ENCODE measurements around the gene ACP4. TPM values are rescaled to one million over a fixed set of nuclear protein-coding genes. Genes with fewer than 3 reads are reported as not detected.
A peak's percentile ranks its signal among the peaks of the same experiment; 100 is the strongest.

Gene ACP4
- polyA plus RNA-seq, 1 donor = 0.23 TPM

DNA sequence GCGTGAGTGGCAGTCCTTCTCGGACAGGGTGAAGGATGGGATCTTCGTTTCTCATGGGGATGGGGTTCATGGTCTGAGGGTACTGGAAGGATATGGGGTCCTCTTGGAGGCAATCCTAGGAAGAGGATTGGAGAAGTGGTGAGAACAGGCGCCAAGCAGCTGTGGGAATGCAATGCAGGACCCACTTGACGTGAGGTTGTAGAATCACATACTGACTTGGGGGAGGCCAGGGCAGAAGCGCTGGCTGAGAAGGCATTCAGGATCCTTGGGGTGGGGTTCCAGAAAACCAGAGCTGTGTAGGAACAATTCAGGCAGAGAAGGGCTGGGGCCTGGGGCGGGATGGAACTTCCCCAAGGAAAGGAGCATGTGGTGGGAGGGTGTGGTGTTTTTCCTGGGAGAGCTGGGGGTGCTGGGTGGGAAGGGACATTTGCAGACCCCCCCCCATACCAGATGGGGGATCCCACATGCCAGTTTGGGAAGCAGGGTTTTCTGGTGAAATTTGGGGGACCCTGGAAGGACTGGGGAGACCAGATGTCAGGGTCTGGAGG, 32.5 kb downstream of the ACP4 start:
- no peak for DNase-seq

DNA sequence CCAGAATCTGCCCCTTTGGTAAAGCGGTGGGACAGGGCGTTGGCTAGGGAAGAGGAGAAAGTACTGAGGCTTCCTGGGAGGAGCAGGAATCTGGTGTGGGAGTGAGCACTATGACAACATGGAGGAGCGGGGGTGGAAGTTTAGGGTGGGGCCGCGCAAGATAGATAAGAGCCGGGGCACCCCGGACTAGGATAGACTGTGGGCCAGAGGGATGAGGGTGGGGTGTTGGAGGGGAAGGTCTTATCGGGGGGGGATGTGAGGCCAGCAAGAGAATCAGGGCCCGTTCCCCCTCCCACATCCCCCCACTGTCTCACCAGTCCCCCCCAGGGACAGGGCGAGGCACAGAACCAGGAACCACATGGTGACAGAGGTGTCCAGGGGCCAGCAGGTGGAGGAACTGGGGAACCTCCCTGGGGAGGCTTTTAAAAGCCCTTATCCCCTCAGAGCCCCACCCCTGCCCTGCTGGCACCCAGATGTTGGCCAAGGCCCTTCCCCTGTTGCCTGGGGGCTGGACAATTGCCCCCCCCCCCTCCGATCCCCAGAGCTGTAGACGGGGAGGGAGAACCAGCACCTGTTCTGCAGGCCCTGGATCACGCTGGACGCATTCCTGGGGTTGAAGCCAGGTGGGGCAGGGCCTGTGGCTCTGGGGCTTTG, 33.3 kb downstream of the ACP4 start, which contains the start of gene KLK1:
Gene KLK1 (minus strand): TSS at position 399 of the 654 bp plus-strand sequence. CDS start 39 bp downstream, at position 360.
- DNase-seq = no peak

DNA sequence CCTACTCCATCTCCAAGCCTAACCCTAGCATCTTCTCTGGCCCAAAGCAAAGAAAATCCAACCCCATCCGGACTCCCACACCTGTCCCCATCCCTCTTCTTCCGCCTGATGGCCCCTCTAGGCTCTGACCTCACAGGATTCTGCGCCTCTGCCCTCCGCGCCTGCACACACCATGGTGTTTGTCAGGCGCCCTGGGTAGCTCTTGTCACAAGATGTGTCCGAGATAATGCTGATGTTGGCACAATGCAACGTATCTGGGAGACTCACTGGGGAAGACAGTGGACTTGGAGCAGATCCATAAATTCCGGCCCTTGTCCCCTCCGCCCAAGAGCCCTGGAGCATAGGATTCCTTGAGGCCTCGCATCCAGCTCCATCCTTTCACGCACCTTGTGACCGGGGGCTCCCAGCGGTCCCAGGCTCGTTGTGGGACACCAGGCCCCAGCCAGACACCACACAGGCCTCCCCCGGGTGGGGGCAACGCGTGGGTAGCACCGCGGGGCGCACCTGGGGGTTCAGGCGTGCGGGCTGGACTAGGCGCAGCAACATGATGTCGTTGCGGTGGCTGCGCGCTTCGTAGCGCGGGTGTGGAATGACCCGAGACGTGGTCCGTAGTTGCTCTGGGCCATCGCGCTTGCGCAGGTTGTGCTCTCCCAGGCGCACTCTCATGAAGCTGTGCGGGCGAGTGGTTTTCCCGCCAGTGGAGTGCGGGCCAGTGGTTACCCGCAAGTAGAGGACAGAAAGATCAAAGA, 36.5 kb downstream of the ACP4 start:
- DNase-seq = no peak

DNA sequence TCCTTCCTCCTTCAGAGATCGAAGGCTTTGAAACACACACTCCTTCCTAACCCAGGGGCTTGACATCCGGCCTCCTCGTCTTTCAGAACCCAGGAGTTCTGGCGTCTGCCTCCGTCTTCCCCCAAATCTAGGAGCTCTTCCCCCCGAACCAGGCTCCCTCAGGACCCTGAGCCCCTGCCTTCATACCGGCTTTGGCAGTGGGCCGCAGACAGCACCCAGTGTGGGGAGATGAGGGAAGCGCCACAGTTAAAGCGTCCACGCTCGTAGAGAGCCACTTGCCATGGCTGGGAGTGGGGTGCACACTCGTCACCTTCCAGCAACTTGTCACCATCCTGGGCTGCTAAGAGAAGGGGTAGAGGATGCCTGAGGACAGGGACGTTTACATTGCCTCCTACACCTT, 37.3 kb downstream of the ACP4 start:
- DNase-seq = no peak

DNA sequence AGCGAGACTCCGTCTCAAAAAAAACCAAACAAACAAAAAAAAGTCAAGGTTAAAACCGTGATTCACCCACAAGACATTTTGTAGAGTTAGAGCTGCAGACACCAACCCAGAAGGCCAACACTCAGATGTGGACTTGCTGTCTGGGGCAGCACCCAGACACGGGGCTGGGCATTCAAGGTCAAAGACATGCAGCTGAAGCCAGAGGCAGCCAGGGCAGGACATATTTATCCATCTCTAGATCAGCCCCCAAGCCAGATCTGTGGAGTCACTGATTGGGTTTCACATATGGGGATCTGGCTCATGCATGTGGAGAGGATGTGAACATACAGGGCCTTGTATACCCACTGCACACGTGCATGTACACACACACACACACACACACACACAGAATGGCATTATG, 39.6 kb downstream of the ACP4 start:
- no peak for DNase-seq

DNA sequence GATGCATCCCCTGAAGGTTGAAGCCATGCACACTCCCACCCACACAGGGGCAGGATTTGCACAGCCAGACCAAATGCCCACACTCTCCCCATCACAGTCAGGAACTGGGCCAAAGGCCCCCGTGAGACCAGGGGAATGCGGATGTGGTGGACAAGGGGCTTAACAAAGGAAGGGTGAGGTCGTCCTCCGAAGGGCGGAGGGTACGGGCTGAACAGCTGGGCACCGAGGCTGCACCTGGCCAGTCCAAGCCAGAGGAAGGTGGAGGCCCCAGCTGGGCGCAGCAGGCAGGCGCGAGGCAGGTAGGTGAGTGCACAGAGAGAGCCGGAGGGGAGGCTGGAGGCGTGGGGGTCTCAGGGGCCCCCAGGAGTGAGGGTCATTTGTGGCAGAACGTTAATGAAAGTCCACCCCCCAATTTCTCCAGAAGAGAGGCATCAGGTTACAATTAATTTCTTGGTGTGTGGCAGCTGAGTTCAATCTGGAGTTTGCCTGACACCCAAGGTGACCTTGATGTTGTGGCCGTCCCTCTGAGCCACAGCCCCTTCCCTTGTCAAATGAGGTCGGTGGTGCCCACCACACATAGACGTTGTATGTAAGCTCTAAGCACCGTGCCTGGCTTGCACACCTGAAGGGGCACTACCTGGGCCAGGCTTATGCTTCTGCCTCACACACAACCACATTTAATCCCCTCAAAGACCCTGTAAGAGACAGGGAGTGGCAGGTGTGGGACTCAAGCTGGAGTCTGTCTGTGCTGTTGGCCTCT, 40.2 kb downstream of the ACP4 start:
- DNase-seq = no peak

DNA sequence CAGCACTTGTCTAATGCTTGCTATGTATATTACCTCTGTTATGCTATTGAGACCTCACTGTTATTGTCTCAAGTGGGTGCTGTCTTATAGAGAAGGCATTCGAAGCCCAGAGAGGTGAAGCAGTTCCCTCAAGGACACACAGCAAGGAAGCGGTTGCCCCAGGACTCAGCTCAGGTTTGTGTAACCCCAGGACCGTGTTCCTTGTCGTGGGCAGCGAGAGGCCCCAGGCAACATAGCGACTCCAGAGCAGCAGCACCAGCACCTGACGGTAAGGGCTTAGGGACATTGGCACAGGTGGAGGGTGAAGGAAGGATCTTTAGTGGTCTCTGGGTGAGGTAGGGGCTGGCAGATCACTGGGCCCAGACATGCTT, 40.8 kb downstream of the ACP4 start:
- DNase-seq = no peak

DNA sequence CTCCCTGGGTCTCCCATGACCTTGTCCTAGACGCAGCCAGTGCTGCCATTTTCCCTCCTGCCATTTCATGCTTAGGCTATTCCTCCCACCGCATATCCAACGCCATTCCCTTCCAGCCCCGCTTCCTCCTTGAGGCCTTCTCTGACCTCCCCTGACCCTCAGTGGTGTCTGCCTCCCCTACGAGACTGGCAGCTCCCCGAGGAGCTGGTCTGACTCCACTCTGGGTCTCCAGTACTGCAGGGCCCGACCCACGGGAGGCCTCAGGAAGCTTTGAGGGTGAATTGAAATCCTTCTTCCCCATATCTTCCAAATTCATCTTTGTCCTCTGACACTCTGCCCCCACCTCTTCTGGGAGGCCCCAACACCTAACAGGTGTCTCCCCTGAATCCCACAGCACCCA, 42.5 kb downstream of the ACP4 start:
- DNase-seq = no peak

DNA sequence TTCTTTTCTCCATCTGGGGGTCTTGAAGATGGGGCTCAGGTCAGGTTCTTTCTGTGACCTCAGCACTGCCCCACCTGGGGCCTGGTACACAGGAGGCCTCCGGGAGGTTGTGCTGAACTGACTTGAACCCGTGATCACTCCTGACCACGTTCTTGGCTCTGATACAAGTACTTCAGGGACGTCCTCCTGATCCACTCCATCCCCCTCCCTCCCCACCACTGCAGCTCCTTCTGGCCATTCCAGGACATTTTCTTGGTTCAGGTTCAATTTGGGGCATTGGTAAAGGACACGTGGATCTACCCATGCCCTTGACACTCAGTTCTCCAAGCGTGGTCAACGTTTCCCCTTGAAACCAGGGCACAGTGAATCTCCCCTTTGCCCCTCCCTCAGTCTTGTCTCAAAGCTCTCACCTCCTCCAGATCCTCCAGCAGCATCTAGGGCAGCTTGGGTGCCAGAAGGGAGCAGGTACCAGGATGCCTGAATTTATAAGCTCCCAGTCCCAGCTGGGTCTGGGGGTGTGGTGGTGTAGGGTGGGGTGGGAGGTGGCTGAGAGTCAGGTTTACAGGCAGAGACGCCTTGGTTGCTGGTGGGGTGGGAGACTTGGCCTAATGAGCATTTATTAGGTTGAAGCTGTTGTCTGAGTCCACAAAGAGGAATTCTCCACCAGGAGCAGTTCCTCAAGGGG, 43.0 kb downstream of the ACP4 start, which contains the start of gene KLK15:
Gene KLK15 (minus strand): TSS at position 458 of the 685 bp plus-strand sequence. CDS start 2,082 bp downstream, outside the sequence.
- DNase-seq = no peak

DNA sequence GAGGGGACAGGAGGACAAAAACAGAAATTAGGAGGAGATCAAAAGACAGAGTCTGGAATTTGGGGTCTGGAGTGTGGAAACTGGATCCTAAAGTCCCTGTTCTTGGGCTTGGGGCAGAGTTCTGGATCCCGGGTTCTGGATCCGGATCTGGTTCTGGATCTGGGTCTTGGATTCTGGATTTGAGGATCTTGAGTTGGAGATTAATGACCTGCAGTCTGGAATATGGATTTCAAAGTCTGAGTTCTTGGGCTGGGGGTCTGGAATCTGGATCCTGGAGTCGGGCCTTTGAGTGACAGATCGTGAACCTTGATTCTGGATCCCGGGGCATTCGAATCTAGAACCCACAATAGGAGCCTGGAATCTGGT, 43.6 kb downstream of the ACP4 start:
- DNase-seq = no peak

DNA sequence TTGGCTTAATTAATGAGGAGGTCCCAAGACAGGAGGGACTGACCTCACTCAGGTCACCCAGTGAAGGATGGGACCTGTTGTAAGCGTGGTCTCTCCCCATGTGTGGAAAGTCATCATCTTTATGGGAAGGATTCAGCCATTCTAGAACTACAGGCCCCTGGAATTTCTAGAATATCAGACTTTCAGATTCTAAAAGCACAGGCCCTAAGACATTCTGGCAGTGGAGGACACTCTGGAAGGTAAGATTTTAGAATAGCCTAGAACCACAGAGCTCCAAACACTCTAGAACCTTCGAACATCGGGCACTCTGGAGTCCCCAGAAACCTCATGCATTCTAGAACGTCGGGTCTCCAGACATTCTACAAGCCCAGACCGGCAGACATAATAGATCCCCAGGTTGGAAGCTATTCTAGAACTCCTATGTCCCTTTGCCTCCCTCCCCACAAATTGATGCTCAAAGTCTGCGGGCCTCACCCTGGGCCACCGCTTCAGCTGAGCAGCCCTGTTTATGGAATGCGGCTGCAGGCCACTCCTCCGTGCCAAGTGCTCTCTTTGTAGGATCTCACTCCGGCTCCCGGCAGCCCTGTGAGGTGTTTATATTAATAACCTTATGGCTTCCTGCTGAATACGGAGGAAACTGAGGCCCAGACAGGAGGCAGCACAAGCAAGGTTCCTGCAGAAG, 45.0 kb downstream of the ACP4 start:
- no peak for DNase-seq

DNA sequence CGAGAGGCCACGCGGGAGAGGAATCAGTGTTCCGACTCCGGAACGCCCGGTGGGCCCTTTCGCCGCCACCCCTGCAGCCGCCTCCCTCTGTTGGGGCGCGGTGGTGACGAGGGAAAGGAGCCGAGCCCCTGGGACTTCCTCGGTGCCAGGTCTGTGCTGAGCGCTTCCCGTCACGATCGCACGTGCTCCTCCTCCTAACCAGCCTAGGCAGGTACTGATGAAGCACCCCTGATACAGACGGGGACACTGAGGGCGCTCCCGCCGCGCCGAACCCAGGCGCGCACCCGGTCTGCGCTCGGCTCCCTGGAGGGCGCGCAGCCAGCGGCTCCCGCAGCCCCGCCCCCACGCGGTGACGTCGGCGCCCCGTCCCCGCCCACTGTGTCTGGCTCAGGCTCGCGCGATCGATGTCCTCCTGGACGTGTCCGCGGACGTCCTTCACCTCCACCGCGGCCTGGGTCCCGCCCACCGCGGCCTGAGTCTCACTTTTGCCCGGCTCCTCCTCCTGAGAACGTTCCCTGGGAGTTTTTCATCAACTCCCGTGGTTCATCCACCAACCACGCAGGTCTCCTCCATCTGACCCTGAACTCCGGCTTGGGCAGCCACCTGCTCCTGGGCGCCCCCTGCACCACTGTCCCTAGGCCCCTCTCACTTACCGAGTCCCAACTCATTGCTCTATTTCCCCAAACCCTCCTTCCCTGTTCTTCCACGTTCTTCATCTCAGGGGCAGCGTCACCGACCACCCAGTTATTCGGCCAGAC, 45.7 kb downstream of the ACP4 start:
- DNase-seq = peak; percentile 71

DNA sequence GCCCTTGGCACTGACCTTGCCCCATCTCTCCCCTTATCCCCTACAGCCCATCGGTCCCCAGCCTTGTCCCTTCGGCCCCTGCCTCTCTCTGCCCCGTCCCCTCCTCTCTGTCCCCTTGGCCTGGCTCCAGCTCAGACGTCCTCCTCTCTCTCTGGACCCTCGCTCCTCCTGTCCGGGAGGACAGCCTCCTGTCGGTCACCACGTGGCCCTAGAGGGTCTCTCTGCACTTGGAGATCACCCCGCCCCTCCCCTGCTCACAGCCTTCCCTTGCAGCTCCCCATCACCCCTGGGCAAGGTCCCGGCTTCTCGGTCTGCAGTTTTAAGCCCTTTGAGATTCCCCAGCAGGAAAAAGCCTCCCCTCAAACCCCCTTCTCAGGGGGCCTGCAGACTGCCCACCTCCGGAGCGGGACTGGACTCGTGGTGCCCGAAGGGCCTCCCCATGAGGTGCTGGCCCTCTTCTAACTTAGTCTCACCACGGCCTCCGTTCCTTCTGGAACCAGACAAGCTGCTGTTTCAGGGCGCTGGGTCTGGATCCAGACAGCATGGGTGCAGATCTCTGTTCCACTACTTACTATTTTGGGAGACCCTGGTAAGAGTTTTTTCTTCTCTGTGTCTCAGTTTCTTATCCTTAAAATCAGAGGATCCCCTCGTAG, 46.5 kb downstream of the ACP4 start:
- DNase-seq = no peak

DNA sequence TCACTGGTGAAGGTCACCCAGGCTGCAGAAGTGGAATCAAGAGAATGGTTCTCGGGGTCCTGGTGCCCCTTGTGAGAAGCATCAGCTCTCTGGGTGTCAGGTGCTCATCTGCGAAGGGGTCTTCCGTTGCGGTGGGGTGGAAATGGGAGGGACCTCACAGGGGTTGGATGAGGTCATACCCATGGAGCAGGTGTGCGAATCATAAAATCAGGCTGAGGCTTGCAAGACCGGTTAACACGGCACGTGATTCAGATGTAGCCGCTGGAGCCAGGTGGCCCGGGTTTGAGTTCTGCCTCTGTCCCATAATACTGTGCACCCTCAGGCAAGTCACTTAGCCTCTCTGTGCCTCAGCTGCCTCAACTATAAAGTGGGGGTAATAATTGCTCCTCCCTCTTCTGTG, 47.1 kb downstream of the ACP4 start:
- no peak for DNase-seq

DNA sequence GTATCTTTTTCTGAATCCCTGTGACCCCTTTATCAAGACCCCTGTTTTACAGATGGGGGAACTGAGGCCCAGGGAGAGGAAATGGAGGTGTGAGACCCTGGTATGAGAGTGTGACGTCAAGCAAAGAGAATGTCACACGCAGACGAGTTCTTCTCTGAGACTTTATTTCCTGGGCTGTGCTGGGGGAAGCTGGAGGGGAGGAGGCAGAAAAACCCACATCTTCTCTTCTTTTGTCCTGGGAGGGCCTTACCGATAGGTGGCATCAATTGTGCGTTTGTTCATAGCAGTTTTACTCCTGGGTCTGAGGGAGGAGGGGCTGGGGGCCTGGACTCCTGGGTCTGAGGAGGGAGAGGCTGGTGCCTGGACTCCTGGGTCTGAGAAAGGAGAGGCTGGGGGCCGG, 48.0 kb downstream of the ACP4 start:
- no peak for DNase-seq

DNA sequence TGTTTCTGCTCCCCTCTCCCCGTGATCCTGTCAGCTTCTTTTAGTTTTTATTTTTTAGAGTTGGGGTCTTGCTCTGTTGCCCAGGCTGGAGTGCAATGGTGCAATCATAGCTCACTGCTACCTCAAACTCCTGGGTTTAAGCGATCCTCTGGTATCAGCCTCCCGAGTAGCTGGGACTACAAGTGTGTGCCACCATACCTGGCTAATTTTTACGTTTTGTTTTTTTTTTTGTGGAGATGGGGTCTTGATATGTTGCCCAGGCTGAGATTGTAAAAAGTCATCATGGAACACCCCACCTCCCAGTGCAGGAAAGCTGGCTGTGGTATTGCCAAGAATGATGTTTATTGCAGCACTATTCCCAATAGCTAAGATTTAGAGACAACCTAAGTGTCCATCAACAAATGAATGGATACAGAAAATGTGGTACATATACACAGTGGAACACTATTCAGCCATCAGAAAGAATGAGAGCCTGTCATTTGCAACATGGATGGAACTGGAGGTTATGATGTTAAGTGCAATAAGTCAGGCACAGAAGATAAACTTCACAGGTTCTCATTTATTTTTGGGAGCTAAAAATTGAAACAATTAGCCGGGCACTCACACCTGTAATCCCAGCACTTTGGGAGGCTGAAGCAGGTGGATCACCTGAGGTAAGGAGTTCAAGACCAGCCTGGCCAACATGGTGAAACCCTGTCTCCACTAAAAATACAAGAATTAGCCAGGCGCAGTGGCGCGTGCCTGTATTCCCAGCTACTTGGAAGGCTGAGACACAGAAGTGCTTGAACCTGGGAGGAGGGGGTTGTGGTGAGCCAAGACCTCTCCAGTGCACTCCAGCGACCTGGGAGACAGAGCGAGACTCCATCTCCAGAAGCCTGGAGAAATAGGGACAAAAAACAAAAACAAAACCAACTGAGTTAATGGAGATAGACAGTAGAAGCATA, 49.8 kb downstream of the ACP4 start:
- no peak for DNase-seq

DNA sequence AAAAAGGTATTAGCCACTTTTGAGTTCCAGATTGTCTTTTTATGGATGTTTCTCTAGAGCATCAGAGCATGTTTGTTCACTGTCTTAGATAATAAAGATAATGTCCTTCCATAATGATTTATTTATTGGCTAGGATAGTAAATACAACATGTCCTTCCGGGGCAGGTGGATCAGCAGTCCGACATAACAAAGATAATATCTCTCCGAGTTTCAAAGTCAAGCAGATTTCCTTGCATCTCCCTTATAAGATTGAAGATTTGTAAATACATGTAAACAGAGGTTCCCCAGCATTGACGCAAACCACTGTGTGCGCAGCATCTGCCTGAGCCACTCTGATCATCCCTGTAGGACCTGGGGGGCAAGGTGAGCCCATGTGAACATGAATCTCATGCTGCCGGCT, 51.9 kb downstream of the ACP4 start:
- DNase-seq = no peak

DNA sequence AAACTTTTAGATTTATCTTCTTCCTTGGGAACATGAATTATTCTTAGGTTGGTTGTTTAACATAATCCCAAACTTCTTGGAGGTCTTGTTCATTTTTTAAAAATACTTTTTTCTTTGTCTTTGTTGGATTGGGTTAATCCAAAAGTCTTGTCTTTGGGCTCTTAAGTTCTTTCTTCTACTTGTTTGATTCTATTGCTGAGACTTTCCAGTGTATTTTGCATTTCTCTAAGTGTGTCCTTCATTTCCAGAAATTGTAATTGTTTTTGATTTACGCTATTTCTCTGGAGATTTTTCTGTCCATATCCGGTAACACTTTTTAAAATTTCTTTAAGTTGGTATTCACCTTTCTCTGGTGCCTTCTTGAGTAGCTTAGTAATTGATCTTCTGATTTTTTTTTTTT, 53.0 kb downstream of the ACP4 start:
- no peak for DNase-seq

DNA sequence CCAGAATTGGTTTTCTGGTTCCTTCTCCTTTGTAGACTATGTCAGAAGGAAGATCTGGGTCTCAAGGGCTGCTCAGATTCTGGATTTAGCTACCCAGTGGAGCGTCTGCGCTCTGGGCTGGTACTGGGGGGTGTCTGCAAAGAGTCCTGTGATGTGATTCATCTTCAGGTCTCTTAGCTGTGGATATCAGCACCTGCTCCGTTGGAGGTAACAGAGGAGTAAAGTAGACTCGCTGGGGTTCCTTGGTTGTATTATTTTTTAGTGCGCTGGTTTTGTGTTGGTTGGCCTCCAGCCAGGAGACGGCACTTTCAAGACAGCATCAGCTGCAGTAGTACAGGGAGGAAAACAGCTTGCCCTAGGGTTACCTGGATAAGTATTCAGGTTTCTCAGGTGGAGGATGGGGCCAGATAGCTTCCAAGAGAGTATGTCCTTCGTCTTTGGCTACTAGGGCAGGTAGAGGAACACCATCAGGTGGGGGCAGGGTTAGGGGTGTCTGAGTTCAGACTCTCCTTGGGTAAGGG, 53.5 kb downstream of the ACP4 start:
- DNase-seq = no peak
